Neutrophil (primary cell): ENCODE results near the gene DRAP1.

Source experiments
- H3K27ac ChIP-seq: fragments of 200-600 bp; sonication (generic); 2 replicates; pipeline ENCODE4 v1.5.1; 2016; ENCODE audit warnings: mild to moderate bottlenecking, moderate library complexity
- H3K27me3 ChIP-seq: fragments of 200-600 bp; sonication (generic); 2 replicates; pipeline ENCODE4 v1.6.0; 2016; ENCODE audit warnings: mild to moderate bottlenecking
- H3K36me3 ChIP-seq: fragments of 200-600 bp; sonication (generic); 2 replicates; pipeline ENCODE4 v1.5.1; 2017
- H3K4me1 ChIP-seq, 2 experiments: fragments of 200-600 bp in 1 of 2; sonication (generic) in 1 of 2; 1 replicate in 1 of 2; 2 replicates in 1 of 2; pipeline versions ENCODE4 v1.5.1 to v1.6.1; 2013 to 2016; ENCODE audit warnings: low read depth in 1 of 2, low read length in 1 of 2, mild to moderate bottlenecking in 1 of 2, moderate library complexity in 1 of 2; ENCODE audit not compliant: control insufficient read depth in 1 of 2, insufficient read depth in 1 of 2
- H3K4me3 ChIP-seq, 2 experiments: fragments of 200-600 bp in 1 of 2; sonication (generic) in 1 of 2; 1 replicate in 1 of 2; 2 replicates in 1 of 2; pipeline ENCODE4 v1.5.1; 2013 to 2016; ENCODE audit warnings: low read depth in 1 of 2, low read length in 1 of 2, mild to moderate bottlenecking in 1 of 2, moderate library complexity in 1 of 2
- H3K9me3 ChIP-seq: fragments of 200-600 bp; sonication (generic); 2 replicates; pipeline ENCODE4 v1.5.1; 2016
- TF ChIP-seq, protein P1 (sequence below): fragments of 200-600 bp; sonication (generic); IDR thresholded peaks from 2 replicates; pipeline ENCODE4 v1.5.1; 2016; ENCODE audit warnings: antibody characterized with exemption

DRAP1 gene

DNA sequence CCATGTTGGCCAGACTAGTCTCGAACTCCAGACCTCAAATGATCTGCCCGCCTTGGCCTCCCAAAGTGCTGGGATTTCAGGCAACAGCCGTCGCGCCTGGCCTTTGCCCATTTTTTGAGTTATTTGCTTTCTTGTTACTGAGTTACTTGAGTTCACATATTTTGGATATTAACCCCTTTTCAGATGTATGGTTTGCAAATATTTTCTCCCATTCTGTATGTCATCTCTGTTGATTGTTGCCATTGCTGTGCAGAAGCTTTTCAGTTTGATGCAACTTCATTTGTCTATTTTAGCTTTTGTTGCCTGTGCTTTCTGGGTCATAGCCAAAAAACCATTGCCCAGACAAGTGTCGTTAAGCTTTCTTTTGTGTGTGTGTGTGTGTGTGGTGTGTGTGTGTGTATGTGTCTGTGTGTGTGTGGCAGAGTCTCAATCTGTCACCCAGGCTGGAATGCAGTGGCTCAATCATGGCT lies 32.9 kb downstream of the DRAP1 start:
- no peaks in the 10 kb centered on the region for H3K27me3 ChIP-seq
- H3K27ac ChIP-seq: no peak overlapping the region
- H3K4me3 ChIP-seq: no peak overlapping the region
- no peaks in the 10 kb centered on the region for H3K4me1 ChIP-seq
- no peaks in the 10 kb centered on the region for H3K36me3 ChIP-seq
- TF ChIP-seq, protein P1, sequence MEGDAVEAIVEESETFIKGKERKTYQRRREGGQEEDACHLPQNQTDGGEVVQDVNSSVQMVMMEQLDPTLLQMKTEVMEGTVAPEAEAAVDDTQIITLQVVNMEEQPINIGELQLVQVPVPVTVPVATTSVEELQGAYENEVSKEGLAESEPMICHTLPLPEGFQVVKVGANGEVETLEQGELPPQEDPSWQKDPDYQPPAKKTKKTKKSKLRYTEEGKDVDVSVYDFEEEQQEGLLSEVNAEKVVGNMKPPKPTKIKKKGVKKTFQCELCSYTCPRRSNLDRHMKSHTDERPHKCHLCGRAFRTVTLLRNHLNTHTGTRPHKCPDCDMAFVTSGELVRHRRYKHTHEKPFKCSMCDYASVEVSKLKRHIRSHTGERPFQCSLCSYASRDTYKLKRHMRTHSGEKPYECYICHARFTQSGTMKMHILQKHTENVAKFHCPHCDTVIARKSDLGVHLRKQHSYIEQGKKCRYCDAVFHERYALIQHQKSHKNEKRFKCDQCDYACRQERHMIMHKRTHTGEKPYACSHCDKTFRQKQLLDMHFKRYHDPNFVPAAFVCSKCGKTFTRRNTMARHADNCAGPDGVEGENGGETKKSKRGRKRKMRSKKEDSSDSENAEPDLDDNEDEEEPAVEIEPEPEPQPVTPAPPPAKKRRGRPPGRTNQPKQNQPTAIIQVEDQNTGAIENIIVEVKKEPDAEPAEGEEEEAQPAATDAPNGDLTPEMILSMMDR: no peak
- no peaks in the 10 kb centered on the region for H3K9me3 ChIP-seq

DNA sequence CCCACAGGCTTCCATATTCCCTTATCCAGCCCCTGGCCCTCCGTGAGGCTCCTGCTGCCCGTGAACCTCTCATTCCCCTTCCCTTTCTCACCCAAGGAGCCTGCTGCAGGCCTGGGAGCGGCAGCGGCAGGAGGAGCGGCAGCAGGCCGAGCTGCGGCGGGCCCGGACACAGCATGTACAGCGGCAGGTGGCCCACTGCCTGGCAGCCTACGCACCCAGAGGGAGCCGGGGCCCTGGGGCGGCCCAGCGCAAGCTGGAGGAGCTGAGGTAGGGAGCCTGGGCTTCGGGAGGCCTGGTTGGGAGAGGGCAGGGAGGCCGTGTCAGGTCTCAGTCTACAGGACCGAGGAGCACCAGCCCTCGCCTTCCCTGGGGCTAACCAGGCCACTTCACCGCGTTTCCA lies 34.2 kb downstream of the DRAP1 start:
- Histone ChIP-seq H3K4me3 (no peak overlapping the region), H3K9me3 (no peaks in the 10 kb centered on the region), H3K27me3 (no peaks in the 10 kb centered on the region), H3K27ac (no peak overlapping the region), H3K4me1 (no peaks in the 10 kb centered on the region), H3K36me3 (no peaks in the 10 kb centered on the region)
- TF ChIP-seq, protein P1: no peak

DNA sequence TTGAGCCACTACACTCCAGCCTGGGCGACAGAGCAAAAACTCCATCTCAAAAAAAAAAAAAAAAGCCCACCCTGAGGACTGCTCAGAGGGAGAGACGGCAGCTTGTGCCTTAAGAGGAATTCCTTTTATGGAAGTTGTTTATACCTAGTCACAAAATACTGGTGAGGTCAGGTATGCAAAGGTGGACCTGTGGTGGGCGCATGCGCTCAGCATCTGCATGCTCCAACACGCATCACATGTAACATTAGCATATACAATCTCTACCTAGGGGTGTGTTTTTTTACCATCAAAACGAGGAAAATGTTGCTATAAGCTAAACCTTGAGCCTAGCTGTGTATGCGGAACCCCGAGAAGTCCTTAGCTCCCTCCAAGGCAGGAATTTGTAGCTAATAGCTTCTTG lies 35.5 kb downstream of the DRAP1 start:
- Histone ChIP-seq H3K4me3 (no peak overlapping the region), H3K27me3 (no peaks in the 10 kb centered on the region), H3K27ac (no peak overlapping the region), H3K36me3 (no peaks in the 10 kb centered on the region), H3K4me1 (no peaks in the 10 kb centered on the region), H3K9me3 (no peaks in the 10 kb centered on the region)
- TF ChIP-seq, protein P1: no peak

DNA sequence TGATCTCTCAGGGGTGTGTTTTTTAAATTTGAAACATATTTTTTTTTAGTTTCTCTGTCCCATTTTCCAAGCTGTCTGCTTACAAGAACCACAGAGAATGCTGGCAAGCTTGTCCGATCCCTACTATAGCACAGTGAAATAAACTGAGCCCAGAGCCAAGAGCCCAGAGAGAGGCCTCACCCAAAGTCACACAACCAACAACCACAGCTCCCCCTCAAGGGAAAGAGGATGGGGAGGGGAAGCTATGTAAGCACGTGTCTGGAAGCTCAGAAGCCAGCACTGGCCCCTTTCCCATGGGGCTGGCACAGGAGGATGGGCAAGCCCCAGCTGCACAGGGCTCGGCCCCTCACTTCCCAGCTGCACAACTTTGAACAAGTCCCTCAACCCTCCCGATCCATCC lies 39.1 kb downstream of the DRAP1 start:
- Histone ChIP-seq H3K4me1 (peaks cover 19 to 20% of the 10 kb centered on the region in 2 experiments), H3K27ac (no peak overlapping the region), H3K36me3 (no peaks in the 10 kb centered on the region), H3K27me3 (no peaks in the 10 kb centered on the region), H3K4me3 (no peak overlapping the region), H3K9me3 (no peaks in the 10 kb centered on the region)
- TF ChIP-seq, protein P1: no peak

DNA sequence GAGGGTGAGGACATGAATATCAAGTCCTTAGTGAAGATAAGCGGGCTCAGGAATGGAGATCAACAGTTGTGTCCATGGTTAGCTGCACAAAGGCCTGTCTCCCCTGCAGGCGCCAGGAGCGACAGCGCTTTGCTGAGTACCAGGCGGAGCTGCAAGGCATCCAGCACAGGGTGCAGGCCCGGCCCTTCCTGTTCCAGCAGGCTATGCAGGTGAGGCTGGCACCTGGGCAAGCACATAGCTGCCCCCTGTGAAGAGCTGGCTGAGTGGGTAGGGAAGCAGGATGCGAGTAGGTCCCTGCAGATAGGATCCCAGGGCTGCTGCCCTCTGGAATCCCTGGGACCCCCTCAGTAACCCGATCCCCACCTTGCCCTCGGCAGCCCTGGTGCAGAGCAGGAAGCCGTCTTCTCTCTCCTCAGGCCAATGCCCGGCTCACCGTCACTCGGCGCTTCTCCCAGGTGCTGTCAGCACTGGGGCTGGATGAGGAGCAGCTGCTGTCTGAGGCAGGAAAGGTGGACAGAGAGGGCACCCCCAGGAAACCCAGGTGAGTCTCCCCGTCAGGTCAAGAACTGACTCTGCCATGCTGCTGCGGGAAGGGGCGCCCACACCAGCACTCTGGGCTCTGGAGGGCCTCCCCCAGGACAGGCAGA lies 39.7 kb downstream of the DRAP1 start:
- Histone ChIP-seq H3K4me3 (no peak overlapping the region), H3K4me1 (peaks cover 23 to 26% of the 10 kb centered on the region in 2 experiments), H3K9me3 (no peaks in the 10 kb centered on the region), H3K27me3 (no peaks in the 10 kb centered on the region), H3K36me3 (peaks cover 2% of the 10 kb centered on the region), H3K27ac (no peak overlapping the region)
- TF ChIP-seq, protein P1: no peak
